K562 (cell line): Measurements from ENCODE around the gene UQCC5. TPM values are rescaled to one million over a fixed set of nuclear protein-coding genes. Genes with fewer than 3 reads are reported as not detected.

ENCODE experiments used
- NFIC ChIP-seq: fragments of 450-650 bp; IDR thresholded peaks from 2 replicates; pipeline ENCODE4 v1.6.1; 2017; ENCODE audit warnings: mild to moderate bottlenecking, inconsistent platforms
- PHTF2 ChIP-seq: fragments of 250-450 bp; sonication (Bioruptor Pico); IDR thresholded peaks from 2 replicates; pipeline ENCODE4 v1.5.0; 2021; ENCODE audit warnings: mild to moderate bottlenecking
- SIN3A ChIP-seq, 2 experiments: fragments of 150-350 bp in 1 of 2; IDR thresholded peaks; 2 replicates each; pipeline ENCODE4 v1.6.1; 2011 to 2016; ENCODE audit warnings: borderline replicate concordance in 2 of 2, low read depth in 2 of 2, low read length in 2 of 2, mild to moderate bottlenecking in 2 of 2, moderate library complexity in 2 of 2; ENCODE audit not compliant: control insufficient read depth in 1 of 2
- SMARCA5 ChIP-seq: fragments of 450-650 bp; IDR thresholded peaks from 2 replicates; pipeline ENCODE4 v1.6.1; 2016
- SNRNP70 ChIP-seq: fragments of 200-400 bp; formaldehyde crosslinking; optimal IDR thresholded peaks from 2 replicates; pipeline ENCODE3; 2017; ENCODE audit warnings: low read depth, low read length
- TAL1 ChIP-seq: fragments of 450-650 bp; IDR thresholded peaks from 2 replicates; pipeline ENCODE4 v1.6.1; 2016; ENCODE audit warnings: mild to moderate bottlenecking
- TRIM24 ChIP-seq, 2 experiments: fragments of 450-650 bp; IDR thresholded peaks; 2 replicates each; pipeline ENCODE4 v1.6.1; 2016
- ZBED1 ChIP-seq: IDR thresholded peaks from 2 replicates; pipeline ENCODE4 v1.6.1; 2014
- ZNF175 ChIP-seq: fragments of 200-800 bp; sonication (Bioruptor generic); IDR thresholded peaks from 2 replicates; pipeline ENCODE4 v1.6.1; 2016; ENCODE audit warnings: low read depth, mild to moderate bottlenecking, missing genetic modification characterization, missing compliant biosample characterization
- ZNF79 ChIP-seq: fragments of 250-450 bp; sonication (Bioruptor Pico); IDR thresholded peaks from 2 replicates; pipeline ENCODE4 v1.4.0; 2020; ENCODE audit warnings: low read depth, mild to moderate bottlenecking, moderate library complexity
- polyA plus RNA-seq, 8 experiments: library from polyadenylated mRNA; depleted of rRNA in 4 of 8; stranded (reverse) in 5 of 8; unstranded in 3 of 8; fragments of >200 nt; fragmentation: Nextera tagmentation in 2 of 8; fragmentation: Illumina TruSeq in 1 of 8; extraction: Ambion mirVana in 2 of 8; extraction: Trizol in 1 of 8; gene quantifications; 2 replicates each; pipeline versions ENCODE4 v1.2.1 to v1.2.3, GENCODE V29; 2011 to 2014; ENCODE audit warnings: inconsistent platforms in 1 of 8, missing spikeins in 1 of 8
- total RNA-seq, 7 experiments: library from RNA; depleted of rRNA in 6 of 7; stranded (reverse); fragments of >200 nt in 6 of 7; fragmentation: Illumina TruSeq in 2 of 7; extraction: Trizol in 2 of 7; gene quantifications; 2 replicates each; pipeline versions ENCODE4 v1.2.1 to v1.2.3, GENCODE V29; 2011 to 2021; ENCODE audit warnings: low replicate concordance in 1 of 7
- TF ChIP-seq, protein P1 (sequence below): fragments of 200-800 bp; sonication (Bioruptor generic); IDR thresholded peaks from 2 replicates; pipeline ENCODE4 v1.6.1; 2017; ENCODE audit warnings: missing genetic modification characterization, missing compliant biosample characterization
- TF ChIP-seq, protein P2 (sequence below), 2 experiments: fragments of 450-650 bp in 1 of 2; IDR thresholded peaks; 2 replicates each; pipeline ENCODE4 v1.6.1; 2011 to 2017; ENCODE audit warnings: low read depth in 2 of 2, antibody characterized with exemption in 1 of 2, borderline replicate concordance in 1 of 2, low read length in 1 of 2, mild to moderate bottlenecking in 1 of 2, mixed read lengths in 1 of 2; ENCODE audit not compliant: control insufficient read depth in 1 of 2

UQCC5 gene
- total and polyA plus RNA-seq, 9 of the 15 experiments (the other 6 are each of a cell fraction or from before 2014, with no cell fraction given): 10.2 to 55.4 (median 33.8) TPM

DNA sequence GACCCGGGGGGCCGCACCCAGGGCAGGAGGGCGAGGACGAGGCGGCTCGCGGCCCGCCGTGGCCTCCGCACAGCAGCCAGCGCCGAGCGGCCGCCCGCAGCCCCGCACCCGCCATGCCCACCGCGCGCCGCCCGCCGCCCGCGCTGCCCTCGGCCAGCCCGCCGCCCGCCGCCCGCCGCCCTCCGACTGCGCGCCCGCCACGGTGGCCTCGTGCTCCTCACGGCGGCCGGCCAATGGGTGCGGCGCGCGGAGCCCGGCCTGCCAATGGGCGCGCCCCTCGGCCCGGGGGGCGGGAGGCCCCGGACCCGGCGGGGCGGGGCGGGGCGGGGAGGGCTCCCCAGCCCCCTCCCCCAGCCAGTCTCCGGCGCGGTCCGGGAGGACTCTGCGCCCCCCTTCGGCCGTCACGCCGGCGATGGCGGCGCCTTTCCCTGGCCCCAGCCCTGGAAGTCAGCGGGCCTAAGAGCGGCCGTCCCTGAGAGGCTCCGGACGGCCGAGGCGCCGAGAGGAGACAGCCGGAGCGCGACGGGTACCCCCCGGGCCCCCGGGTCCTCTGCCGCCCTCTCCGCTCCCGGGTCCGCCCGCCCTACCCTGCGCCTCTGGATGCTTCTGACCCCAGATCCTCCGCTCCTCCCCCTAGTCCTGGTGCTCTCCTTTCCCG lies 2.7 kb upstream of the UQCC5 start, which contains the start of gene NT5DC2 (continued):
- TF ChIP-seq SMARCA5: no peak
- TF ChIP-seq TRIM24 (IDR thresholded peaks at IDR 0.05): no peak
- TF ChIP-seq, protein P1, sequence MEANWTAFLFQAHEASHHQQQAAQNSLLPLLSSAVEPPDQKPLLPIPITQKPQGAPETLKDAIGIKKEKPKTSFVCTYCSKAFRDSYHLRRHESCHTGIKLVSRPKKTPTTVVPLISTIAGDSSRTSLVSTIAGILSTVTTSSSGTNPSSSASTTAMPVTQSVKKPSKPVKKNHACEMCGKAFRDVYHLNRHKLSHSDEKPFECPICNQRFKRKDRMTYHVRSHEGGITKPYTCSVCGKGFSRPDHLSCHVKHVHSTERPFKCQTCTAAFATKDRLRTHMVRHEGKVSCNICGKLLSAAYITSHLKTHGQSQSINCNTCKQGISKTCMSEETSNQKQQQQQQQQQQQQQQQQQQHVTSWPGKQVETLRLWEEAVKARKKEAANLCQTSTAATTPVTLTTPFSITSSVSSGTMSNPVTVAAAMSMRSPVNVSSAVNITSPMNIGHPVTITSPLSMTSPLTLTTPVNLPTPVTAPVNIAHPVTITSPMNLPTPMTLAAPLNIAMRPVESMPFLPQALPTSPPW: peak; percentile 93
- TF ChIP-seq SNRNP70: no peak
- no peak for TF ChIP-seq TAL1
- TF ChIP-seq ZNF175 (CRISPR knock-in tag): no peak
- TF ChIP-seq ZNF79 (CRISPR knock-in tag): no peak
- TF ChIP-seq PHTF2 (CRISPR knock-in tag): no peak
- TF ChIP-seq ZBED1: no peak
- TF ChIP-seq, protein P2, sequence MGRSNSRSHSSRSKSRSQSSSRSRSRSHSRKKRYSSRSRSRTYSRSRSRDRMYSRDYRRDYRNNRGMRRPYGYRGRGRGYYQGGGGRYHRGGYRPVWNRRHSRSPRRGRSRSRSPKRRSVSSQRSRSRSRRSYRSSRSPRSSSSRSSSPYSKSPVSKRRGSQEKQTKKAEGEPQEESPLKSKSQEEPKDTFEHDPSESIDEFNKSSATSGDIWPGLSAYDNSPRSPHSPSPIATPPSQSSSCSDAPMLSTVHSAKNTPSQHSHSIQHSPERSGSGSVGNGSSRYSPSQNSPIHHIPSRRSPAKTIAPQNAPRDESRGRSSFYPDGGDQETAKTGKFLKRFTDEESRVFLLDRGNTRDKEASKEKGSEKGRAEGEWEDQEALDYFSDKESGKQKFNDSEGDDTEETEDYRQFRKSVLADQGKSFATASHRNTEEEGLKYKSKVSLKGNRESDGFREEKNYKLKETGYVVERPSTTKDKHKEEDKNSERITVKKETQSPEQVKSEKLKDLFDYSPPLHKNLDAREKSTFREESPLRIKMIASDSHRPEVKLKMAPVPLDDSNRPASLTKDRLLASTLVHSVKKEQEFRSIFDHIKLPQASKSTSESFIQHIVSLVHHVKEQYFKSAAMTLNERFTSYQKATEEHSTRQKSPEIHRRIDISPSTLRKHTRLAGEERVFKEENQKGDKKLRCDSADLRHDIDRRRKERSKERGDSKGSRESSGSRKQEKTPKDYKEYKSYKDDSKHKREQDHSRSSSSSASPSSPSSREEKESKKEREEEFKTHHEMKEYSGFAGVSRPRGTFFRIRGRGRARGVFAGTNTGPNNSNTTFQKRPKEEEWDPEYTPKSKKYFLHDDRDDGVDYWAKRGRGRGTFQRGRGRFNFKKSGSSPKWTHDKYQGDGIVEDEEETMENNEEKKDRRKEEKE (IDR thresholded peaks at IDR 0.05; ENCODE audit: borderline replicate concordance in 1 of 2, control insufficient read depth in 1 of 2, low read depth in 2 of 2, low read length in 1 of 2): no peak
- no peak for TF ChIP-seq SIN3A (IDR thresholded peaks at IDR 0.05; ENCODE audit: borderline replicate concordance in 2 of 2, control insufficient read depth in 1 of 2, low read depth in 2 of 2, low read length in 2 of 2)
- TF ChIP-seq NFIC: 0 out of 2 replicates have a peak, but pooled peaks have one; percentile 35
